Endothelial cell of umbilical vein (primary cell): ENCODE results near the gene ZBTB8A. TPM values are rescaled to one million over a fixed set of nuclear protein-coding genes. Genes with fewer than 3 reads are reported as not detected.

ENCODE experiments used
- BruUV-seq: library from RNA; stranded (reverse); fragments of 400-500 nt; replicated peaks from 2 replicates; lab custom pipeline; 2021; lab: Mats Ljungman, UMichigan
- CTCF ChIA-PET: fragments of 300-600, 350-600 bp; sonication (Branson Sonifier 250); formaldehyde crosslinking; loops from one replicate; lab custom pipeline; 2021; ENCODE audit warnings: antibody characterized with exemption, inconsistent platforms; lab: Charles Lee
- POLR2A ChIA-PET: fragments of 300-600, 350-600 bp; sonication (Branson Sonifier 250); formaldehyde crosslinking; loops from one replicate; lab custom pipeline; 2021; ENCODE audit warnings: antibody characterized with exemption, inconsistent platforms; lab: Charles Lee
- DNase-seq: peaks from one replicate; pipeline ENCODE4 v3.0.0-alpha.2; 2011; ENCODE audit warnings: low read depth, low spot score
- FAIRE-seq: peaks from 2 replicates; lab custom pipeline; 2011; peaks lifted over from hg19 to GRCh38; lab: Jason Lieb, UNC
- H2AFZ ChIP-seq: 2 replicates; pipeline ENCODE4 v1.6.0; 2012; ENCODE audit warnings: low read depth, low read length, control low read depth, inconsistent platforms
- H3K27ac ChIP-seq: 2 replicates; pipeline ENCODE4 v1.5.1; 2011; ENCODE audit warnings: low read depth, mild to moderate bottlenecking, control low read depth, low read length, moderate library complexity; ENCODE audit not compliant: insufficient read depth
- H3K27me3 ChIP-seq, 2 experiments: 2 replicates each; pipeline versions ENCODE4 v1.6.0 to v1.6.1; 2011; ENCODE audit warnings: low read length in 2 of 2, mixed read lengths in 1 of 2; ENCODE audit not compliant: control insufficient read depth in 2 of 2, insufficient read depth in 2 of 2
- H3K36me3 ChIP-seq, 2 experiments: 2 replicates in 1 of 2; 3 replicates in 1 of 2; pipeline ENCODE4 v1.5.1; 2011; ENCODE audit warnings: low read length in 2 of 2, mild to moderate bottlenecking in 1 of 2, moderate library complexity in 1 of 2; ENCODE audit not compliant: control insufficient read depth in 2 of 2, insufficient read depth in 2 of 2; ENCODE audit errors: extremely low read depth in 1 of 2
- H3K4me1 ChIP-seq: 3 replicates; pipeline ENCODE4 v1.5.1; 2011; ENCODE audit warnings: mild to moderate bottlenecking, low read length; ENCODE audit not compliant: control insufficient read depth, insufficient read depth; ENCODE audit errors: extremely low read depth
- H3K4me2 ChIP-seq: 2 replicates; pipeline ENCODE4 v1.6.1; 2011; ENCODE audit warnings: low read length, control low read depth, mixed read lengths; ENCODE audit not compliant: insufficient read depth
- H3K4me3 ChIP-seq, 3 experiments: fragments of 200-600 bp in 1 of 3; sonication (generic), shearing (Covaris generic) in 1 of 3; replicated peaks in 1 of 3; 2 replicates each; pipeline ENCODE4 v1.5.1; 2011 to 2016; ENCODE audit warnings: control low read depth in 3 of 3, low read length in 3 of 3, mild to moderate bottlenecking in 2 of 3, inconsistent platforms in 1 of 3, low read depth in 1 of 3, moderate library complexity in 1 of 3; ENCODE audit not compliant: insufficient read depth in 1 of 3
- H3K79me2 ChIP-seq: 2 replicates; pipeline ENCODE4 v1.6.0; 2012; ENCODE audit warnings: low read length, inconsistent platforms; ENCODE audit not compliant: control insufficient read depth, insufficient read depth
- H3K9ac ChIP-seq: replicated peaks from 2 replicates; pipeline ENCODE3; 2011; ENCODE audit warnings: low read length, control low read depth; ENCODE audit not compliant: insufficient read depth; ENCODE audit errors: extremely low read depth
- H3K9me1 ChIP-seq: replicated peaks from 3 replicates; pipeline ENCODE4 v1.6.0; 2011; ENCODE audit warnings: mild to moderate bottlenecking, low read length; ENCODE audit not compliant: control insufficient read depth, insufficient read depth; ENCODE audit errors: extremely low read depth
- H3K9me3 ChIP-seq: replicated peaks from 2 replicates; pipeline ENCODE4 v1.5.1; 2012; ENCODE audit warnings: low read length, inconsistent platforms; ENCODE audit not compliant: control insufficient read depth, insufficient read depth
- H4K20me1 ChIP-seq: replicated peaks from 2 replicates; pipeline ENCODE3; 2011; ENCODE audit warnings: mild to moderate bottlenecking, low read length; ENCODE audit not compliant: control insufficient read depth, insufficient read depth; ENCODE audit errors: extremely low read depth
- EZH2 ChIP-seq: IDR thresholded peaks from 2 replicates; pipeline ENCODE4 v1.6.1; 2012; ENCODE audit warnings: borderline replicate concordance, low read depth, mild to moderate bottlenecking, moderate library complexity, low read length, inconsistent platforms; ENCODE audit not compliant: severe bottlenecking
- FOS ChIP-seq: IDR thresholded peaks from 2 replicates; pipeline ENCODE4 v1.6.1; 2011; ENCODE audit warnings: mild to moderate bottlenecking, low read length, moderate library complexity, borderline replicate concordance; ENCODE audit not compliant: insufficient read depth
- GATA2 ChIP-seq: IDR thresholded peaks from 2 replicates; pipeline ENCODE4 v1.7.0; 2011; ENCODE audit warnings: low read depth, mild to moderate bottlenecking, moderate library complexity, mixed read lengths, low read length; ENCODE audit not compliant: insufficient read length, insufficient read depth
- JUN ChIP-seq: IDR thresholded peaks from 2 replicates; pipeline ENCODE4 v1.6.1; 2011; ENCODE audit warnings: borderline replicate concordance, low read depth; ENCODE audit not compliant: insufficient read length, insufficient read depth
- MYC ChIP-seq: IDR thresholded peaks from one replicate; pipeline ENCODE4 v1.6.1; 2011; ENCODE audit warnings: mild to moderate bottlenecking, low read depth, low read length
- POLR2A ChIP-seq: IDR thresholded peaks from 2 replicates; pipeline ENCODE4 v1.6.1; 2012; ENCODE audit warnings: low read depth, mild to moderate bottlenecking, control low read depth, low read length
- POLR2AphosphoS5 ChIP-seq: IDR thresholded peaks from 2 replicates; pipeline ENCODE4 v1.6.1; 2012; ENCODE audit warnings: low read depth, mild to moderate bottlenecking, control low read depth, low read length, moderate library complexity; ENCODE audit not compliant: insufficient read depth
- dilution Hi-C: fragments of 300-500 bp; cut with MboI; formaldehyde crosslinking; loops from one replicate; pipeline ENCODE4 v1.15.0; 2019; ENCODE audit warnings: low sequenced_read_pairs; ENCODE audit not compliant: extremely low pct_ligation_motif_present
- intact Hi-C: fragments of 100-400 bp; cut with micrococcal nuclease; formaldehyde crosslinking; loops from one replicate; pipeline ENCODE4 v1.10.0; 2022
- polyA plus RNA-seq, 4 experiments: library from polyadenylated mRNA; depleted of rRNA in 3 of 4; stranded (reverse) in 3 of 4; unstranded in 1 of 4; fragments of >200 nt; gene quantifications; 2 replicates each; pipeline versions ENCODE4 v1.2.1 to v1.2.3, GENCODE V29; 2011 to 2012; ENCODE audit warnings: missing spikeins in 1 of 4
- total RNA-seq: library from RNA; stranded (reverse); gene quantifications from 2 replicates; pipeline ENCODE4 v1.2.3, GENCODE V29; 2021
- TF ChIP-seq, protein P1 (sequence below), 2 donors: IDR thresholded peaks; 1 replicate in 1 of 2; 2 replicates in 1 of 2; pipeline ENCODE4 v1.5.1; 2011; ENCODE audit warnings: low read length in 2 of 2, mild to moderate bottlenecking in 2 of 2, moderate library complexity in 2 of 2, control low read depth in 1 of 2, inconsistent platforms in 1 of 2, low read depth in 1 of 2; ENCODE audit not compliant: insufficient read depth in 1 of 2; ENCODE audit errors: extremely low read depth in 1 of 2
- TF ChIP-seq, protein P2 (sequence below): IDR thresholded peaks from 2 replicates; pipeline ENCODE4 v1.6.1; 2011; ENCODE audit not compliant: insufficient read depth, insufficient read length

Gene ZBTB8A
- total and polyA plus RNA-seq, 2 donors (not counting 3 experiments of a cell fraction or from before 2014, with no cell fraction given): 3.1 to 9.6 TPM

DNA sequence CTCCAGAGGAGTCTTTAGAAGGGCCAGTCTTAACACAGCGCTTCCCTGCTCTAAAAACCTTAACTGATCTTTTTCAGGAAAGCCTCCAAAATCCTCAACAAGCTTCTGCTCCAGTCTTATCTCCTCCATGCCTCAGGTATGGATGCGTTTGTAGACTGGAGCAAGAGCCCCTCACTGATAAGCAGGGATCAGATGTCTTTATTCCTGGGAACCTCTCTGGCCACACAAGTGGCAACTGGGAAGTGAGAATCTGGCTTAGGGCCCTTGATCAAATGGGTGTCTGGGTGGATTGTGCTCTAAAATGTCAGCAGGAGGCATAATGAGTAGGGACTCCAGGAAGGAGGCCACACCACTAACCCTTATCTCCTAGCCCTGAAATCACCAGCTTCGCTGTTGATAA is 1.4 kb downstream of the ZBTB8A start:
- POLR2A ChIA-PET: no interaction called here
- CTCF ChIA-PET: interaction anchor here (3.6 kb wide), 1 partner anchor 20 kb away, joined by 35 read pairs; no protein-coding TSS in a partner anchor

More for the DNA sequence above, 1.4 kb downstream of the ZBTB8A start:
- no peak for FAIRE-seq
- Histone ChIP-seq H3K36me3 (no peaks in the 10 kb centered on the region), H3K4me1 (peaks cover 11% of the 10 kb centered on the region), H3K27ac (no peak overlapping the region), H4K20me1 (no peaks in the 10 kb centered on the region), H3K27me3 (no peaks in the 10 kb centered on the region), H3K79me2 (peaks cover 4% of the 10 kb centered on the region), H3K9me1 (no peaks in the 10 kb centered on the region), H2AFZ (peak overlapping the region; percentile 82), H3K9me3 (no peaks in the 10 kb centered on the region), H3K4me3 (peak overlapping the region in 2 of 3 experiments; percentile 65 to 81), H3K9ac (no peak overlapping the region), H3K4me2 (peak overlapping the region; percentile 91)
- dilution Hi-C loops (no loop called here), intact Hi-C loops (loop anchor here (2.0 kb wide), 1 partner anchor 40 kb away; no protein-coding TSS in a partner anchor)
- TF ChIP-seq POLR2AphosphoS5 (no peak), GATA2 (no peak), EZH2 (no peak), JUN (no peak), POLR2A (no peak), MYC (no peak), FOS (no peak)
- TF ChIP-seq, protein P1, sequence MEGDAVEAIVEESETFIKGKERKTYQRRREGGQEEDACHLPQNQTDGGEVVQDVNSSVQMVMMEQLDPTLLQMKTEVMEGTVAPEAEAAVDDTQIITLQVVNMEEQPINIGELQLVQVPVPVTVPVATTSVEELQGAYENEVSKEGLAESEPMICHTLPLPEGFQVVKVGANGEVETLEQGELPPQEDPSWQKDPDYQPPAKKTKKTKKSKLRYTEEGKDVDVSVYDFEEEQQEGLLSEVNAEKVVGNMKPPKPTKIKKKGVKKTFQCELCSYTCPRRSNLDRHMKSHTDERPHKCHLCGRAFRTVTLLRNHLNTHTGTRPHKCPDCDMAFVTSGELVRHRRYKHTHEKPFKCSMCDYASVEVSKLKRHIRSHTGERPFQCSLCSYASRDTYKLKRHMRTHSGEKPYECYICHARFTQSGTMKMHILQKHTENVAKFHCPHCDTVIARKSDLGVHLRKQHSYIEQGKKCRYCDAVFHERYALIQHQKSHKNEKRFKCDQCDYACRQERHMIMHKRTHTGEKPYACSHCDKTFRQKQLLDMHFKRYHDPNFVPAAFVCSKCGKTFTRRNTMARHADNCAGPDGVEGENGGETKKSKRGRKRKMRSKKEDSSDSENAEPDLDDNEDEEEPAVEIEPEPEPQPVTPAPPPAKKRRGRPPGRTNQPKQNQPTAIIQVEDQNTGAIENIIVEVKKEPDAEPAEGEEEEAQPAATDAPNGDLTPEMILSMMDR (IDR thresholded peaks at IDR 0.05; ENCODE audit: extremely low read depth in 1 of 2, insufficient read depth in 1 of 2, low read depth in 1 of 2, low read length in 2 of 2): no peak
- TF ChIP-seq, protein P2, sequence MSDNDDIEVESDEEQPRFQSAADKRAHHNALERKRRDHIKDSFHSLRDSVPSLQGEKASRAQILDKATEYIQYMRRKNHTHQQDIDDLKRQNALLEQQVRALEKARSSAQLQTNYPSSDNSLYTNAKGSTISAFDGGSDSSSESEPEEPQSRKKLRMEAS: no peak
- DNase-seq: no peak
- no TSS peak for BruUV-seq
